IMR-90 (cell line): ENCODE data around the gene RBM7. TPM values are rescaled to one million over a fixed set of nuclear protein-coding genes. Genes with fewer than 3 reads are reported as not detected.

ENCODE experiments used
- MAZ ChIP-seq: IDR thresholded peaks from 2 replicates; pipeline ENCODE4 v1.6.1; 2012; ENCODE audit warnings: low read depth, mild to moderate bottlenecking, low read length, improper control_type of control experiment, moderate library complexity, borderline replicate concordance
- polyA plus RNA-seq, 3 experiments: library from polyadenylated mRNA; depleted of rRNA; stranded (reverse); fragments of >200 nt; gene quantifications; 2 replicates each; pipeline ENCODE4 v1.2.3, GENCODE V29; 2012; ENCODE audit warnings: low replicate concordance in 1 of 3
- total RNA-seq: library from RNA; depleted of rRNA; stranded (reverse); fragments of >200 nt; gene quantifications from 2 replicates; pipeline ENCODE4 v1.2.3, GENCODE V29; 2012
- TF ChIP-seq, protein P1 (sequence below): fragments of 150-350 bp; IDR thresholded peaks from 2 replicates; pipeline ENCODE4 v1.6.1; 2017; ENCODE audit warnings: mild to moderate bottlenecking, antibody characterized with exemption, low read length, low read depth

The RBM7 gene
- total and polyA plus RNA-seq, 2 of the 4 experiments (the other 2 are of a cell fraction), result 27.8 to 111 TPM

DNA sequence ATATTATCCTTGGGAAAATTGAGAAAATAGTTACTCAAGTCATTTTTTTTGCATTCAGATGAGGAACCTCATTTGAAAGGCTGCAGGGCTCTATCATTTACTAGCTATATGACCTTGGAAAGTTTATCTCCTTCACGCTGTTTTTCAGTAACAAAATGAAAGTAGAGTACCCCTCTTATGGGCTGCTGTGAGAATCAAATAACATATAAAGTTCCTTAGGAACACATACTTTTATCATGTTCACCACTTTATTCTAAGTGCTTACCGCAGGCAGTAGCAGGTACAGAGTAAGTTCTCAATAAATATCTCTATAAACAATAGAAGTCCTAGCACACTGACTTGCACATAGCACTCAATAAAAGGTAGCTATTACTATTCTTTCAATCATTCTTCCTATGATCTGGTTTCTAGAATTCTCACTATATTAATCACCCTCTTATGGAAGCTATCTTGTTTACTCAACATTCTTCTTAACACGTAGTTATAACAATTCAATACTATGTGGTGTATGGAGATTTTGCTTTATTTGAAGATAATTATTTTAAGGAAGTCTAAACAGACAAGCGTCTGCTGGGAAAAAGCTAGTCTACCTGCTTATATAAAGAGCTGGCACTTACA lies 2.1 kb upstream of the RBM7 start (continued):
- TF ChIP-seq, protein P1, sequence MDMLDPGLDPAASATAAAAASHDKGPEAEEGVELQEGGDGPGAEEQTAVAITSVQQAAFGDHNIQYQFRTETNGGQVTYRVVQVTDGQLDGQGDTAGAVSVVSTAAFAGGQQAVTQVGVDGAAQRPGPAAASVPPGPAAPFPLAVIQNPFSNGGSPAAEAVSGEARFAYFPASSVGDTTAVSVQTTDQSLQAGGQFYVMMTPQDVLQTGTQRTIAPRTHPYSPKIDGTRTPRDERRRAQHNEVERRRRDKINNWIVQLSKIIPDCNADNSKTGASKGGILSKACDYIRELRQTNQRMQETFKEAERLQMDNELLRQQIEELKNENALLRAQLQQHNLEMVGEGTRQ, result no peak
- no peak for TF ChIP-seq MAZ
